ENCODE results near the gene FCRLB.
"Not testable (repeated sequence)": the region's sequence is repeated elsewhere in the genome, so short reads cannot be mapped to it uniquely, and the experiment has no call there.

The FCRLB gene

DNA sequence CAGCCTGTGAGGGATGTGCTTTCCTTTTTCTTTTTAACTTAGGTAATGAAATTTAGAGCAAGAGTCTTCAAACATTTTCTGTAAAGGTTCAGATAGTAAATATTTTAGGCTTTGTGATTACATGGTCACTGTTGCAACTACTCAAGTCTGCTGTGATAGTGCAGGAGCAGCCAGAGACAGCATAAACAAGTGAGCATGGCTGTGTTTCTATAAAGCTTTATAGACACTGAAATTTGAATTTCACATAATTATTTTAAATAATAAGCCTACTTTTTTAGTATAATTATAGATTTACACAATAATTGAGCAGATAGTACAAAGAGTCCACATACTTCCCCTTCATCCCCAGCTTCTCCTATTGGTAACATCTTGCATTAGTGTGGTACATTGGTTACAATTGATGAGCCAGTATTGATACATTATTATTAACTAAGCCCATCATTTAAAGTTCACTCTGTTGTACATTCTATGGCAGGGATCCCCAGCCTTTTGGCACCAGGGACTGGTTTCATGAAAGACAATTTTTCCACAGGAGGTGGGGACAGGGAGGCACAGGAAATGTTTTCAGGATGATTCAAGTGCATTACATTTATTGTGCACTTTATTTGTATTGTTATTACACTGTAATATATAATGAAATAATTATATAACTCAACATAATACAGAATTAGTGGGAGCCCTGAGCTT lies 47.8 kb downstream of the FCRLB start:
- TF ChIP-seq EZH2phosphoT487 (conservative IDR thresholded peaks at IDR 0.05; ENCODE audit: low read length), result no peak
- TF ChIP-seq, protein P1, sequence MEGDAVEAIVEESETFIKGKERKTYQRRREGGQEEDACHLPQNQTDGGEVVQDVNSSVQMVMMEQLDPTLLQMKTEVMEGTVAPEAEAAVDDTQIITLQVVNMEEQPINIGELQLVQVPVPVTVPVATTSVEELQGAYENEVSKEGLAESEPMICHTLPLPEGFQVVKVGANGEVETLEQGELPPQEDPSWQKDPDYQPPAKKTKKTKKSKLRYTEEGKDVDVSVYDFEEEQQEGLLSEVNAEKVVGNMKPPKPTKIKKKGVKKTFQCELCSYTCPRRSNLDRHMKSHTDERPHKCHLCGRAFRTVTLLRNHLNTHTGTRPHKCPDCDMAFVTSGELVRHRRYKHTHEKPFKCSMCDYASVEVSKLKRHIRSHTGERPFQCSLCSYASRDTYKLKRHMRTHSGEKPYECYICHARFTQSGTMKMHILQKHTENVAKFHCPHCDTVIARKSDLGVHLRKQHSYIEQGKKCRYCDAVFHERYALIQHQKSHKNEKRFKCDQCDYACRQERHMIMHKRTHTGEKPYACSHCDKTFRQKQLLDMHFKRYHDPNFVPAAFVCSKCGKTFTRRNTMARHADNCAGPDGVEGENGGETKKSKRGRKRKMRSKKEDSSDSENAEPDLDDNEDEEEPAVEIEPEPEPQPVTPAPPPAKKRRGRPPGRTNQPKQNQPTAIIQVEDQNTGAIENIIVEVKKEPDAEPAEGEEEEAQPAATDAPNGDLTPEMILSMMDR (IDR thresholded peaks at IDR 0.05; ENCODE audit: insufficient read depth, low read length, poor library complexity, severe bottlenecking), result no peak
- Histone ChIP-seq H3K4me2 (ENCODE audit: low read depth, low read length, poor library complexity, severe bottlenecking) (peak overlapping the region; percentile 8), H4K20me1 (ENCODE audit: low read depth, low read length) (no peaks in the 10 kb centered on the region), H3K36me3 (ENCODE audit: low read length) (no peaks in the 10 kb centered on the region), H3K27me3 (ENCODE audit: low read length) (no peaks in the 10 kb centered on the region), H3K9me2 (replicated peaks; ENCODE audit: insufficient read depth, low read length) (no peaks in the 10 kb centered on the region), H3K9me3 (ENCODE audit: insufficient read depth, low read length) (no peaks in the 10 kb centered on the region), H3K27ac (ENCODE audit: low read depth, low read length) (no peak overlapping the region), H3K4me3 (ENCODE audit: insufficient read depth, low read length, poor library complexity, severe bottlenecking) (no peak overlapping the region), H3K79me2 (ENCODE audit: insufficient read depth, low read length) (peaks cover 78% of the 10 kb centered on the region), H2AFZ (ENCODE audit: low read depth, low read length, severe bottlenecking) (no peak overlapping the region), H3F3A (ENCODE audit: insufficient read depth) (peaks cover 4% of the 10 kb centered on the region), H3K9ac (ENCODE audit: low read length) (no peak overlapping the region)

GRCh38 chr1:161769673-161770045 lies 48.3 kb downstream of the FCRLB start:
- H3K4me2 ChIP-seq (ENCODE audit: low read depth, low read length, poor library complexity, severe bottlenecking), result not testable (repeated sequence)

GRCh38 chr1:161770250-161770649 lies 48.9 kb downstream of the FCRLB start:
- H4K20me1 ChIP-seq (ENCODE audit: low read depth, low read length), result no peaks in the 10 kb centered on the region
- H3K9ac ChIP-seq (ENCODE audit: low read length), result no peak overlapping the region
- H3K36me3 ChIP-seq (ENCODE audit: low read length), result no peaks in the 10 kb centered on the region
- H2AFZ ChIP-seq (ENCODE audit: low read depth, low read length, severe bottlenecking), result no peak overlapping the region
- no peaks in the 10 kb centered on the region for H3F3A ChIP-seq (ENCODE audit: insufficient read depth)
- H3K79me2 ChIP-seq (ENCODE audit: insufficient read depth, low read length), result peaks cover 88% of the 10 kb centered on the region
- TF ChIP-seq EZH2phosphoT487 (conservative IDR thresholded peaks at IDR 0.05; ENCODE audit: low read length), result no peak
- TF ChIP-seq, protein P1 (IDR thresholded peaks at IDR 0.05; ENCODE audit: insufficient read depth, low read length, poor library complexity, severe bottlenecking), result no peak
- no peak overlapping the region for H3K4me2 ChIP-seq (ENCODE audit: low read depth, low read length, poor library complexity, severe bottlenecking)
- no peaks in the 10 kb centered on the region for H3K9me2 ChIP-seq (replicated peaks; ENCODE audit: insufficient read depth, low read length)
- H3K27me3 ChIP-seq (ENCODE audit: low read length), result no peaks in the 10 kb centered on the region
- H3K27ac ChIP-seq (ENCODE audit: low read depth, low read length), result no peak overlapping the region
- no peak overlapping the region for H3K4me3 ChIP-seq (ENCODE audit: insufficient read depth, low read length, poor library complexity, severe bottlenecking)
- no peaks in the 10 kb centered on the region for H3K9me3 ChIP-seq (ENCODE audit: insufficient read depth, low read length)

More at GRCh38 chr1:161769673-161770045, 48.3 kb downstream of the FCRLB start:
- H3K79me2 ChIP-seq (ENCODE audit: insufficient read depth, low read length), result peaks cover 82% of the 10 kb centered on the region
- not testable (repeated sequence) for H3K9me3 ChIP-seq (ENCODE audit: insufficient read depth, low read length); H2AFZ ChIP-seq (ENCODE audit: low read depth, low read length, severe bottlenecking); H3K9ac ChIP-seq (ENCODE audit: low read length); H3K9me2 ChIP-seq (replicated peaks; ENCODE audit: insufficient read depth, low read length); H3K27ac ChIP-seq (ENCODE audit: low read depth, low read length); H3F3A ChIP-seq (ENCODE audit: insufficient read depth); H3K27me3 ChIP-seq (ENCODE audit: low read length); H3K36me3 ChIP-seq (ENCODE audit: low read length); H4K20me1 ChIP-seq (ENCODE audit: low read depth, low read length); H3K4me3 ChIP-seq (ENCODE audit: insufficient read depth, low read length, poor library complexity, severe bottlenecking)

DNA sequence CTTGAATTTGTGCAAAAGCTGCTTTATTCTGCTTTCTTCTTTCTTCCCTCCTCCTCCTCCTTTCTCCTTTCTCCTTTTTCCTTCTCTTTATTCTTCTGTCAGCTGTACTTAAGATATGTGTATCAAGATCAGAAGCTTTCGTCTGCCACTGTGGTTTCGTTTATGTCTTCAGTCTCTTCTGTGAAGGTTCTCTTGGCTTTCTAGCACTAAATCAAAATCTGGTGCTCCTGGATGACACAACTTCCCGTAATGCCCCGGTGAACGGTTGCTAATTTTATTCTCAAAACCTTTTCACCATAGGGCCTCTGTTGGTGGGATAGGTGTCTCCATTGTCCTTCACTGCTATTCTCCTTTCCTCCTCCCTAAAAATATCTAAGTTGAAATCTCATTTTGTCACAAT lies 49.8 kb downstream of the FCRLB start:
- no peaks in the 10 kb centered on the region for H3K36me3 ChIP-seq (ENCODE audit: low read length)
- no peak overlapping the region for H2AFZ ChIP-seq (ENCODE audit: low read depth, low read length, severe bottlenecking)
- no peaks in the 10 kb centered on the region for H3K9me3 ChIP-seq (ENCODE audit: insufficient read depth, low read length)
- H3K9me2 ChIP-seq (replicated peaks; ENCODE audit: insufficient read depth, low read length), result no peaks in the 10 kb centered on the region
- H3K4me2 ChIP-seq (ENCODE audit: low read depth, low read length, poor library complexity, severe bottlenecking), result no peak overlapping the region
- H3F3A ChIP-seq (ENCODE audit: insufficient read depth), result no peaks in the 10 kb centered on the region
- no peak overlapping the region for H3K9ac ChIP-seq (ENCODE audit: low read length)
- no peak overlapping the region for H3K27ac ChIP-seq (ENCODE audit: low read depth, low read length)
- TF ChIP-seq, protein P1 (IDR thresholded peaks at IDR 0.05; ENCODE audit: insufficient read depth, low read length, poor library complexity, severe bottlenecking), result no peak
- no peak for TF ChIP-seq EZH2phosphoT487 (conservative IDR thresholded peaks at IDR 0.05; ENCODE audit: low read length)
- no peaks in the 10 kb centered on the region; the same call in 1 of the 2 replicates for H4K20me1 ChIP-seq (ENCODE audit: low read depth, low read length)
- H3K27me3 ChIP-seq (ENCODE audit: low read length), result no peaks in the 10 kb centered on the region
- no peak overlapping the region for H3K4me3 ChIP-seq (ENCODE audit: insufficient read depth, low read length, poor library complexity, severe bottlenecking)
- H3K79me2 ChIP-seq (ENCODE audit: insufficient read depth, low read length), result peaks cover 96% of the 10 kb centered on the region
